Upper lobe of right lung (tissue), 1 donor: ENCODE data around the gene ATAT1. TPM values are rescaled to one million over a fixed set of nuclear protein-coding genes. Genes with fewer than 3 reads are reported as not detected.

Source experiments
- ATAC-seq: fragments of 200-7000 bp; cut with Tn5 transposase; one replicate; pipeline ENCODE4 v1.9.1; 2020; ENCODE audit warnings: mild to moderate bottlenecking, moderate library complexity
- DNase-seq: peaks from one replicate; pipeline ENCODE4 v3.0.0-alpha.2; 2020
- H3K27ac ChIP-seq: fragments of 200-600 bp; one replicate; pipeline ENCODE4 v1.8.0; 2022
- H3K27me3 ChIP-seq: fragments of 200-600 bp; one replicate; pipeline ENCODE4 v1.8.0; 2022; ENCODE audit warnings: mild to moderate bottlenecking
- H3K36me3 ChIP-seq: fragments of 200-600 bp; one replicate; pipeline ENCODE4 v1.8.0; 2022
- H3K4me1 ChIP-seq: fragments of 200-600 bp; one replicate; pipeline ENCODE4 v1.8.0; 2022
- H3K4me3 ChIP-seq: fragments of 200-600 bp; one replicate; pipeline ENCODE4 v1.8.0; 2022; ENCODE audit warnings: mild to moderate bottlenecking
- H3K9me3 ChIP-seq: fragments of 200-600 bp; one replicate; pipeline ENCODE4 v1.8.0; 2022
- CTCF ChIP-seq: fragments of 200-600 bp; IDR thresholded peaks from one replicate; pipeline ENCODE4 v1.8.0; 2022; ENCODE audit warnings: antibody characterized with exemption
- intact Hi-C: fragments of 100-400 bp; cut with DNase I; formaldehyde crosslinking; loops from one replicate; pipeline ENCODE4 v1.11.0; 2022
- microRNA-seq: library from miRNA; unstranded; fragments of <30 nt; microRNA quantifications from one replicate; pipeline ENCODE4 v1.2.0, GENCODE V29; 2020; ENCODE audit warnings: borderline microRNAs expressed
- total RNA-seq: library from RNA; stranded (reverse); fragmentation: NEBNext Ultra II Directional; extraction: Animal tissue kit (Norgen Biotek cat#: 25700); gene quantifications from one replicate; pipeline ENCODE4 v1.2.1, GENCODE V29; 2021
- donor health status: DM: no; HTN: yes; CAD: no; lungs with severe emphysema.

The ATAT1 gene
- total RNA-seq, 1 donor from 2014 or later: 7.8 TPM

DNA sequence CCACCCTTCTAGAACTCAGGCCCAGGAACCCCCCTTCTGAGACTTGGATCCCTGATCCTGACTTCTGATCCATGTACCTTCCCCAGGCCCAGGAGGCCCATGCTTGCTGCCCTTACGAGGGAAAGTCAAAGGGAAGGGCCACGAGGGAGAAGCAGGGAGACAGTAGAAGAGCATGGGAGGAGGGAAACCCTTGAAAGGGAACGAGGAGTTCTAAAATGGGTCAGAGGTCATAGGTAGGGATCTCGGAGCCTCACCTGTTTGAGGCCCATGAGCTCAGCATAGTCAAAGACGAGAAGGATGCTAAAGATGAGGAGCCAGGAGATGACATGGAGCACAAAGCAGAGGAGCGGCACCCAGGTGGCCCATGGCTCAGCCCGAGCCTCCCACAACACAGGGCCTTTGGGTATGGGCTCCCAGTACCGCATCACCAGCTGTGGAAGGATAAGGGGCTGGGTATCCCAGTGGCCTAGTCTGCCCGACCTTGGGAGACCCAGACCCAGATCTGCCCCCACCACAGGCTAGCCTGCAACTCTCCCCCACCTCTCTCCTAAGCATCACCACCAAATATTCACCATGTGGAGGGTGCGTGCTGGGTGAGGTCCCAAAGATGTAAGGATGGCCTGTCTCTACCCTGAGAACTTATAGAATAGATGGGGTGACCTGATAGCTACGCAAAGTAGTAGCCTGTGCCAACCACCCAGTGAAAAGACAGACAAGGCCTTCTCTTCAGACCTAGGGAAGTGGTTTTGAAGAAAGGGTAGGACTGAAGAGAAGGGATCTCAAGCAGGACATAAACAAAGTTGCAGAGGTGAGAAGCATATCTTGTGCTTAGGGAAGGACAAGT is 62.6 kb downstream of the ATAT1 start:
- DNase-seq: no peak
- no peak for ATAC-seq
- intact Hi-C loops: no loop called here
- H3K4me3 ChIP-seq: no peak overlapping the region
- TF ChIP-seq CTCF: no peak
- H3K9me3 ChIP-seq: no peaks in the 10 kb centered on the region
- H3K27ac ChIP-seq: peak overlapping the region; percentile 92
- H3K27me3 ChIP-seq: no peaks in the 10 kb centered on the region
- peaks cover 33% of the 10 kb centered on the region for H3K4me1 ChIP-seq
- no peaks in the 10 kb centered on the region for H3K36me3 ChIP-seq

DNA sequence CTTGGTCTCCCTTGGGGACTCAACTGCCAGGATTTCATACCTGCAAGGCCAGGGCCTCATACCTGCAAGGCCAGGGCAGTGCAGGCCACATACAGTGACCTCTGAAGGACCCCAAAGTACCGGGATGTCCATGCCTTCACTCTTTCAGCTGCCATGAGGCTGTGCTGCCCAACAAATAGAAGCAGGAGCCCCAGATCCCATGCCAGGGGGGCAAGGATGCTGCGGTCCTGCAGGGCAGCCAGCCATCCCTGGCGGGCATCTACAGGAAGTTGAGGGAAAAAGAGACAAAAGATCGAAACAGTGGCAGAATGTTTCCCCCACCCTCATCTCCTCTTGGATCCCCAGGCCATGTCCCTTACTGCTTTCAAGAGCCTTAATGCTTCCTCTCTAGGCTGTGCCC is 63.3 kb downstream of the ATAT1 start:
- intact Hi-C loops: no loop called here
- no peaks in the 10 kb centered on the region for H3K36me3 ChIP-seq
- ATAC-seq (no peak), DNase-seq (peak; percentile 40)
- peak overlapping the region; percentile 58 for H3K4me3 ChIP-seq
- no peak for TF ChIP-seq CTCF
- no peaks in the 10 kb centered on the region for H3K27me3 ChIP-seq
- peaks cover 33% of the 10 kb centered on the region for H3K4me1 ChIP-seq
- H3K27ac ChIP-seq: peak overlapping the region; percentile 62
- H3K9me3 ChIP-seq: no peaks in the 10 kb centered on the region

DNA sequence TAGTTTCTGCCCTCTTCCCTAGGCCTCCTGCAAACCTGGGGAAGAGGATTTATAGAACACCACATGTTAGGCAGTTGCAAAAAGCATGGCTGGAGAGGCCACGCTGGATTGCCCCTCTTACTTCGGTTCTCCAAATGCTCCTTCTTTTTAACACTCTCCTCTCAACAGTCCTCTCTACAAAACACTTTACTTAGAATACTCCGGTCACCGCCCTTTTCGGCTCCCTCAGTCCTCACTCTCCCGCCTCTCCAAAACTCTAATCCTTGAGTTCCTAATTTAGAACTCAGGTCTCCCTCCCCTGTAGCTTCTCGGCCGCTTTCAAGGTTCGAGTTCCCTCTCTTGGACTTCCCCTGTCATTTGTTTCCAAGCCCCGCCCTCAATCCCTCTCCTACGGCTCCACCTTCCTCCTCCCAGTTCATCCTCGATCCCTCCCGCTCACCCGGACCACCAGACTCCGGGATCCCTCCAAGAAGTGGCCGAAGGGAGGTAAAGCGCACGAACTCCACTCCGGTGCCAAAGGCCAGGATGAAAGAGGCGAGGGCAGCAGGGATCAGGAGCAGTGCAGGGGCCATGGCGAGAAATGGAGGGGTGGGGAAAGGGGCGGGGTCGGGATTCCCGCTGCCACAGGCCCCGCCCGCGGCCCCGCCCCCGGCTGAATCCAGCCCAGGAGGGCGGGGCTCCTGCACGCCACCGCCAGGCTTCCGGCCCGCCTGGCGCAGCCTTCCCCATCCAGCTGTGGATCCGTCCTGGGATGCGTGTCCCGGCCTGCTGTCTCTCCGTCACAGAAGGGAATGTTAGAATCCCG is 63.9 kb downstream of the ATAT1 start, which contains the start of gene NRM:
Gene NRM (minus strand): TSS at position 582 of the 805 bp plus-strand sequence. CDS start 10 bp downstream, at position 572.
- H3K4me1 ChIP-seq: peaks cover 32% of the 10 kb centered on the region
- peak within 1 kb of the TSS; percentile 62 for H3K27ac ChIP-seq
- no peaks in the 10 kb centered on the region for H3K27me3 ChIP-seq
- peak within 1 kb of the TSS; percentile 58 for H3K4me3 ChIP-seq
- H3K36me3 ChIP-seq: no peaks in the 10 kb centered on the region
- DNase-seq: peak; percentile 92
- H3K9me3 ChIP-seq: no peaks in the 10 kb centered on the region
- TF ChIP-seq CTCF: no peak
- intact Hi-C loops: no loop called here
- peak; percentile 83 for ATAC-seq

DNA sequence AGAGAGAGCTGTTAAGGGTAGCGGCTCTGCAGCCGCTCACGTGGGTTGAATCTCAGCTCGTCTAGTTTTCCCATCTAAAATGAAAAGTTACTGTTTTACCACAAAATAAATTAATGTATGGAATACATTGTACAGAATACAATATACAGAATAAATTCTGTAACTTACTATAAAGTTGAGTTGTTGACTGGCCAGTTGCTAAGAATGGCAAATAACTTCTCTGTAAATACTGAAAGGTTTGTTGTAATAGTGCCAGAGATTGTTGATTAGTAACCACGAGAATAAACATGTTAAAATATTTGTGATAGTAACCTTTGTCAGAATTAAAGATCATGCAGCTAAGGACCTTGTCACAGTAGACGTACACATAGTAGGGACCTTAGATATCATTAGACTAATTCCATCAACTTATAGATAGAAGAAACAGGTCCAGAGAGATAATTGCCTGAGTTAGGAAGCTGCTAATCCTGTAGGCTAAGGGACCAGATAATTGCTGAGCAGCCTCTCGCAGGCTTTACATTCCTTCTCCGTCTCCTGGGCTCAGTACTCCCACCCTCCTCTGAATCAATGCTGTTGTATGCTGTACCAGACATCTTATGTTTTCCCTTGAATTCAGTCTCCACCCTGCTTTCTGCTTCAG is 64.7 kb downstream of the ATAT1 start:
- no peak for ATAC-seq

More for the DNA sequence above, 64.7 kb downstream of the ATAT1 start:
- Histone ChIP-seq H3K4me1 (peaks cover 36% of the 10 kb centered on the region), H3K36me3 (no peaks in the 10 kb centered on the region), H3K4me3 (peak overlapping the region; percentile 58), H3K9me3 (no peaks in the 10 kb centered on the region), H3K27me3 (no peaks in the 10 kb centered on the region), H3K27ac (peak overlapping the region; percentile 62)
- no peak for TF ChIP-seq CTCF
- DNase-seq: no peak
- intact Hi-C loops: no loop called here

Small RNA genes lying within 50 kb of the gene (microRNA-seq; reads per million reads assigned to microRNA genes)
- gene MIR877: 26.8 reads per million, percentile 49 among the genes with 10 or more reads in this experiment

Other genes starting within 250 kb of the ATAT1 start
- gene HLA-E, start 137.4 kb upstream of the ATAT1 start, total RNA-seq: 1,028 TPM
- gene GNL1, start 70.4 kb upstream of the ATAT1 start, total RNA-seq: 54.8 TPM
- 6.9 TPM for gene PRR3, start 69.6 kb upstream of the ATAT1 start, total RNA-seq
- 42.5 TPM for gene ABCF1, start 55.4 kb upstream of the ATAT1 start, total RNA-seq
- 68.3 TPM for gene PPP1R10, start 9.6 kb upstream of the ATAT1 start, total RNA-seq
- 48.9 TPM for gene MRPS18B, start 9.0 kb upstream of the ATAT1 start, total RNA-seq
- 22.8 TPM for gene C6orf136, start 20.3 kb downstream of the ATAT1 start, total RNA-seq
- 27.4 TPM for gene DHX16, start 46.1 kb downstream of the ATAT1 start, total RNA-seq
- 72.8 TPM for gene PPP1R18, start 59.8 kb downstream of the ATAT1 start, total RNA-seq
- gene NRM, start 64.1 kb downstream of the ATAT1 start, total RNA-seq: 9.5 TPM
- gene MDC1, start 90.4 kb downstream of the ATAT1 start, total RNA-seq: 32.8 TPM
- 243 TPM for gene TUBB, start 93.5 kb downstream of the ATAT1 start, total RNA-seq
- gene FLOT1, start 115.8 kb downstream of the ATAT1 start, total RNA-seq: 175 TPM
- gene IER3, start 117.7 kb downstream of the ATAT1 start, total RNA-seq: 35.4 TPM